Activated T-helper 1 cell treated with anti-CD3 and anti-CD28 coated beads, Interleukin-12 subunit alpha, Interleukin-12 subunit beta, Interleukin-2, Interleukin-4 antibody, amounts not matched to agents 30 ng/mL and 10 ng/mL and 1 ng/mL, durations not matched to agents 14 hours and 24 hours and 36 hours (primary cell): ENCODE measurements around the gene SMIM34. TPM values are rescaled to one million over a fixed set of nuclear protein-coding genes. Genes with fewer than 3 reads are reported as not detected.
"Not testable (repeated sequence)": the region's sequence is repeated elsewhere in the genome, so short reads cannot be mapped to it uniquely, and the experiment has no call there.

Experiments
- DNase-seq: peaks from one replicate; pipeline ENCODE4 v3.0.0; 2021; ENCODE audit warnings: low spot score
- H3K27ac Mint-ChIP-seq: one replicate; pipeline ENCODE4 v1.8.0; 2021; ENCODE audit warnings: mild to moderate bottlenecking, mixed read lengths
- H3K27me3 Mint-ChIP-seq: one replicate; pipeline ENCODE4 v1.8.0; 2022; ENCODE audit warnings: mild to moderate bottlenecking, moderate library complexity, mixed read lengths; ENCODE audit not compliant: insufficient read depth
- H3K36me3 Mint-ChIP-seq: one replicate; pipeline ENCODE4 v1.8.0; 2021; ENCODE audit warnings: low read depth, mixed read lengths
- H3K4me1 Mint-ChIP-seq: one replicate; pipeline ENCODE4 v1.8.0; 2021; ENCODE audit warnings: low read depth, mixed read lengths
- H3K4me3 Mint-ChIP-seq: one replicate; pipeline ENCODE4 v1.8.0; 2021; ENCODE audit warnings: mild to moderate bottlenecking, moderate library complexity, mixed read lengths
- H3K9me3 Mint-ChIP-seq: one replicate; pipeline ENCODE4 v1.8.0; 2021; ENCODE audit warnings: mixed read lengths
- intact Hi-C: fragments of 100-400 bp; cut with micrococcal nuclease; formaldehyde crosslinking; loops from one replicate; pipeline ENCODE4 v1.15.1; 2024
- total RNA-seq: library from RNA; stranded (reverse); gene quantifications from 2 replicates; pipeline ENCODE4 v1.2.3, GENCODE V29; 2022

SMIM34 gene
- total RNA-seq, 1 donor from 2014 or later: not detected

DNA sequence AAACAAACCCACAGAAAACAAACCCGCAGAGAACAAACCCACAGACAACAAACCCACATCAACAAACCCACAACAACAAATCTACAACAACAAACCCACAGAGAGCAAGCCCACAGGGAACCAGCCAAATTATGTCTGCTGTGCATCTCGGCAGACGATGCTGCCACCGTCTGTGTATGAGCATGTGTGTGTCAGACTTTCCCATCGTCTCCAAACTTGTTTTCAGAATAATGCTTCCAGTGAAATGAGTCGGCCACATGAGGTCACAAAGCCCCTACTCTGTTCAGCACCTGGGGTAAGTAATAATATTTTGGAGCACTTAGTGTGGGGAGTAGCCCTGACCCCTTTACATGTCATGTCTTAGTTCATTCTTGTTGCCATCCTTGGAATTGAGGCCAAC, 17.6 kb downstream of the SMIM34 start:
- H3K36me3 Mint-ChIP-seq, intact Hi-C loops, H3K4me1 Mint-ChIP-seq, H3K27me3 Mint-ChIP-seq, H3K27ac Mint-ChIP-seq, H3K9me3 Mint-ChIP-seq, DNase-seq, H3K4me3 Mint-ChIP-seq: not testable (repeated sequence)

DNA sequence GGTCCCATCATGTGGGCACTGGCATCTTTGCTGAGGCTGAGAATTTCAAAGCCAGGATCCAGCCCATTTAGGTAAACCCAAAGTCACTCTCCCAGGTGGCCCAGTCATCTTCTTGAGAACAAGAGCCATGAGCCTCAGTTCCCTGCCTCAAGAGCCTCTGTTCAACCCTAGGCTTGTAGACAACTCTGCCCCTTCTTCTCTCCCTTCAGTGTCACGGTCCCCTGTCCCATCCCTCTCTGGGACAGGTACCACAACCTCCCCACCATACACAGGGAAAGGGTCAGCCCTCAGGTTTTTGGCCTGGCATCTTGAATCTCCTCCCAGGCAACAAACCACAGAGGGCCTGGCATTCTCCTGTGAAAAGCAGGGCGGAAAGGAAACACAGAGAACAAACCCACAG, 18.1 kb downstream of the SMIM34 start:
- H3K36me3 Mint-ChIP-seq, intact Hi-C loops, H3K27me3 Mint-ChIP-seq, H3K4me1 Mint-ChIP-seq, H3K9me3 Mint-ChIP-seq, H3K27ac Mint-ChIP-seq, DNase-seq, H3K4me3 Mint-ChIP-seq: not testable (repeated sequence)

DNA sequence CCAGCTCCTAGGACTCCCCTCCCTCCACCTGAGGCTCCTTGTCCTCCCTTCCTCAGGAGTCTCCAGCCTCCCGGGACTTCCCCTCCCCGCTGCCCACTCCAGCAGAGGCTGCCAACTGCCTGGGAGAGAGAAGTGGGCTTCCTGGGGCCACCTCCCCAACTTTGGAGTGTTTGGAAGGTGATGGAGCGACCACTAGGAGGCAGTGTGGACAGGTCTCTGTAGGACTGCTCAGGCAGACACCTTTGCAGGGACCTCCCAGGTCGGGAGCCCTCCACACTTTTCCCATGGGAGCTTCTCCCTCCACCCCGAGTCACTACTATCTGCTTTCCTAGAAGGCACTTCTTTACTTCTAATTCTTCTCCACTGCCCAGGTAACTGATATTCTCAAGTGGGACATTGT, 19.0 kb downstream of the SMIM34 start:
- H3K4me1 Mint-ChIP-seq, H3K36me3 Mint-ChIP-seq, H3K4me3 Mint-ChIP-seq, intact Hi-C loops, H3K9me3 Mint-ChIP-seq, H3K27me3 Mint-ChIP-seq, H3K27ac Mint-ChIP-seq, DNase-seq: not testable (repeated sequence)

DNA sequence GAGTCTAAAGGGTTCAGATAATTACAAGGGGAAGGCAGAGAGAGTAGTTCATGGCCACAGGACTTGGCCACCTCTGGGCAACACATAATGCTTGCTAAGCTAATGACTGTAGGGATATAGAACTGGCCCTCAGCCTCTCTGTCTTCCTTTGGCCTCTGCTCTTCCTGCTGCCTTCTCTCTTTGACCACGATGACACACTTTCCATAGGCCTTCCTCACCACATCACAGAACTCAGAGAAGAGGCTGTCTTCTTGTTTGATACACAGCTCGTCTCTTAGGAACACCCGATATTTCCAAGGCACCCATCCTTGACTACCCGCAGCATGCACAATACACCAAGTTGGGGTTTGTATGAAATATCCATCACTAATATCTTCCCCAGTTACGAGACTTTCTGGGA, 23.2 kb downstream of the SMIM34 start:
- H3K36me3 Mint-ChIP-seq, DNase-seq, H3K4me3 Mint-ChIP-seq, H3K4me1 Mint-ChIP-seq, H3K27me3 Mint-ChIP-seq, H3K27ac Mint-ChIP-seq, H3K9me3 Mint-ChIP-seq, intact Hi-C loops: not testable (repeated sequence)

DNA sequence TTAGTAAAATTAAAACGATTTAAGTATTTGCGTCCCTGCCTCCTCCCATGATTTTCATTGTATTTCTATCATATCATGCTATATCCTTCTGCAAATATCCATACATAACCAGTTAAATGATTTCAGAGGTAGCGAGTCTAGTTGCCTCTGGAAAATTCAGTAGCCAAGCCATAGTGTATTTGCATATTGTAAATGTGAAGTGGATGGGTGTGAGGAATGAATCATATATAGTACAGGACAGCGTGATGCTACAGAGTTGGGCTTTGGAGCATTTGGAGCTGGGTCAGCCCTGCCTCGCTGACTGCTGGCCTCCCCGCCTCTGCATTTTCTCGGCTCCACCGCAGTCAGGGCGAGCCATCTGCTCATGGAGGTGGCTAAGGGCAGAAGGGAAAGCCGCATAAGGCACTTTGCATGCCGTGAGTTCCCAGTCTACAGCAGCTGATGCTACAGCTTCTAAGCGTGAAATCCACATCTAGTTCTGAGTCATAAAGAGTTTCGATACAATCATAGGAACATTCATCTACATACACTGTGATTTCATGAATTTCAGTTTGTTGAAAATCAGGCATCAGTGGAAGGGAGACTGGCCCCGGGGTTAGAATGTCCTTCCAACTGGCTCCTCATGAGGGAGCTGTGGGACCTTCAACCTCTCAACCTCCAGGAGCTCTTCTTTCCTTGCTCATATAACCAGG, 39.9 kb downstream of the SMIM34 start:
- H3K27me3 Mint-ChIP-seq, H3K27ac Mint-ChIP-seq, H3K4me3 Mint-ChIP-seq, H3K9me3 Mint-ChIP-seq, intact Hi-C loops, H3K36me3 Mint-ChIP-seq, H3K4me1 Mint-ChIP-seq, DNase-seq: not testable (repeated sequence)

DNA sequence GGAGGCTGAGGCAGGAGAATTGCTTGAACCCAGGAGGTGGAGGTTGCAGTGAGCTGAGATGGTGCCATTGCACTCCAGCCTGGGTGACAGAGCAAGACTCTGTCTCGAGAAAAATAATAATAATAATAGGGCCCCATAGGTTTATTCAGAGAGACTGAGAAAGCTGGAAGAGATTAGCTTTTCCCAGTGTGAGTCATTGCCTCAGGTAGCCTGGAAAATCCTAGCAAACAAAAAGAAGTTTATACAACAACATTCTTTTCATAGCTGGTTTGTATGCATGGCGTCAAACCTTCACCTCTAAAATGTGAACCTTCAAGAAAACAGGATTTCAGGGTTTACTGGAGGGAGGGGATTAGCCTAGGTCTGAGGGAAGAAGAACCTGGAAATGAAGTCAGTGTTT, 40.6 kb downstream of the SMIM34 start:
- H3K36me3 Mint-ChIP-seq, H3K4me1 Mint-ChIP-seq, H3K27me3 Mint-ChIP-seq, H3K27ac Mint-ChIP-seq, DNase-seq, H3K9me3 Mint-ChIP-seq, H3K4me3 Mint-ChIP-seq, intact Hi-C loops: not testable (repeated sequence)

DNA sequence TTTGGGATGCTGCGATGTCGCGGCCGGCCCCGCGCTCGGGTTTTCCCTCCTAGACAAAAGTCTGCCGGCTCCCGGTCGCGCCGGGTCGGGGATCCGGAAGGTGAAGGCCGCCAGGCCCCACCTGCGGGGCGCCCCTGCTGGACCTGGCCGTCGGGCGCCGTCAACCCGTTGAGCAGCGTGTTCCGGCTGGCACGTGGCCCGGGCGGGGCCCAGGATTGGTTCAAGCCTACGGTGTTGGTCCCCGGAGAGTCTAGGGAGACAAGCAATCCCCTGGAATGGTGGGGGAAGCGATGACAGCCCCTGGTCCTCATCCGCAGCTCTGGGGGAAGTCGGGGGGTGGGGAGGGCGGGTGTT, 48.2 kb downstream of the SMIM34 start:
- H3K27ac Mint-ChIP-seq, H3K4me1 Mint-ChIP-seq, H3K27me3 Mint-ChIP-seq, H3K4me3 Mint-ChIP-seq, DNase-seq, intact Hi-C loops, H3K36me3 Mint-ChIP-seq, H3K9me3 Mint-ChIP-seq: not testable (repeated sequence)

DNA sequence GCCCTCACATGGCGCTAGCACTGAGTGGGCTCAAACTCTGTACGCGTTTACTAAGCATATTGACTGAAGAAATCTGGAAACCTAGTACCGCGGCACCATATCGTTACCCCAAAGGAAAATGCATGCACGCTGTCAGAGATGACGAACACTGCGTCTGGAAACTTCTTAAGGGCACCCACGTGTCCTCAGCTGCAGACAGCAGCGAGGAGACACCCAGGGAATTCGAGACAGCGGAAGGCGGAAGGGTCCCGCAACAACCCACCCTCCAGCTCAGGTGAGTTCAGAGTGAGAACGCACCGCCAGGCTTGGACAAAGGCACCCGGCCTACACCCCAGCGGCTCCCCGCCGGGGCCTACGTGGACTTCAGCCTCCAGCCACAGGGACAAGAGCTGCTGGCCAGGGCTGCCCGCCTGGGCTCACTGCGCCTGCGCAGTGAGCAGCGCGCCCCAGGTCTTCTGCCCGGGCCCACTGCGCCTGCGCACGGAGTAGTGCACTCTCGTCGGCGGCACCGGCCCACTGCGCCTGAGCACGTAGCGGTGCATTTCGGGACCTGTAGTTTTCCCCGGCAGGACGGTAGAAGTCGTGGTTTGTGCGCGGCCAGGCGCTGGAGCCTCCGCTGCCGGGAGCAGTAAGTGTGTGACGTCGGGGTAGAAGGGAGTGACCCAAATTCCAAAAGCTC, 48.7 kb downstream of the SMIM34 start, which contains the start of gene SMIM11:
Gene SMIM11 (plus strand): TSS at position 568 of the 679 bp plus-strand sequence. CDS start 3,998 bp downstream, outside the sequence.
- intact Hi-C loops, H3K27ac Mint-ChIP-seq, H3K9me3 Mint-ChIP-seq, H3K36me3 Mint-ChIP-seq, H3K4me3 Mint-ChIP-seq, H3K27me3 Mint-ChIP-seq, DNase-seq, H3K4me1 Mint-ChIP-seq: not testable (repeated sequence)

DNA sequence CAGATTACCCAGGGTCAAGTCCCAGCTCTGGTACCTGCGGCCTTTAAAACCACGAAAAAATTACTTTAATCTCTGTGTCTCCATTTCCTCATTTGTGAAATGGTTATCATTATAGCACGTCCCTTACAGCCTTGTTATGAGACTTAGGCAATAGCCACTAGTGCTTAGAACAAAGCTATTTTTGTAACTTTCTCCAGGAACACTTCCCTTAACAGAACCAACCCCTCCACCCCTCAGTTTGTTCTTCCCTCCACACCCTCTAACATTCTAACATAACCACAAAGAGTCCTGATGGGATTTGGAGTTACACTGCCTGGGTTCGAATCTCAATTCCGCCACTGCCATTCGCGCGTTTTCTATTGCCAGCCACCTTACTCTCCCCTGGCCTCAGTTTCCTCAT, 49.3 kb downstream of the SMIM34 start:
- H3K36me3 Mint-ChIP-seq, intact Hi-C loops, H3K4me1 Mint-ChIP-seq, H3K4me3 Mint-ChIP-seq, H3K27me3 Mint-ChIP-seq, H3K27ac Mint-ChIP-seq, DNase-seq, H3K9me3 Mint-ChIP-seq: not testable (repeated sequence)

DNA sequence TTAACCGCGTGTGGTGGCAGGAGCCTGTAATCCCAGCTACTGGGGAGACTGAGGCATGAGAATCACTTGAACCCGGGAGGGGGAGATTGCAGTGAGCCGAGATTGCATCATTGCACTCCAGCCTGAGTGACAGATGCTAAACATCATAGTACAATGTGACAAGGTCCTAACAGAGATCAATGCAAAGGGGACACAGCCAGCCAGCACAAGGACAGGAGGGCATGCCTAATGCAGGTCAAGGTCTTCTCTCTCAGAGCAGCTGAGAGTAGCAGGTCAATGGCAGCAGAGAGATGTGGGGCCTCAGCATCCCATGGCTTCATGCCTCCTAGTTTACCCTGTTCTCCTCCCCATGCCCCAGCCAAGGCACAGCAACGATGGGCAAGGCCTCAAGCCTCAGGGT, 51.4 kb downstream of the SMIM34 start:
- peaks cover 5% of the 10 kb centered on the region for H3K27me3 Mint-ChIP-seq
- no peak overlapping the region for H3K27ac Mint-ChIP-seq
- no peak for DNase-seq
- H3K4me3 Mint-ChIP-seq: no peak overlapping the region
- no peaks in the 10 kb centered on the region for H3K36me3 Mint-ChIP-seq
- H3K4me1 Mint-ChIP-seq: no peaks in the 10 kb centered on the region
- H3K9me3 Mint-ChIP-seq: no peaks in the 10 kb centered on the region
- intact Hi-C loops: no loop called here

DNA sequence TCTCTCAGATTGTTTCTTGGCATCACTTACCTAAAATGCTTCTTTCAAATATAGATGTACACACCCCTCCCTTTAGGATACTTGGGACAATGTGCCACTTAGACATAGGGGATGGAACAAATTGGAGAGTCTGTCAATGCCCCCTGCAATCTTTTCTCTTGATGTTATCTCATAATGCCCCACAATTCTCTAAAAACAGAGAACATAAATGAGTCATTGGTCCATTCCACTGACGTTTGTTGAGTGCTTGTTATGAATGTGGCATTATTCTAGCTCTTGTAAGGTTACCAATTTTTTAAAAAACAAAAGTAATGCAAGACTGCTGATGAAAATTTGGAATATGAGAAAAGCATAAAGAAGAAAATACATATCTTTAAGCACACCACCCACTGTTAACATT, 54.0 kb downstream of the SMIM34 start:
- Mint-ChIP-seq H3K4me3 (no peak overlapping the region), H3K4me1 (no peaks in the 10 kb centered on the region), H3K27me3 (peaks cover 5% of the 10 kb centered on the region), H3K9me3 (no peaks in the 10 kb centered on the region), H3K27ac (no peak overlapping the region), H3K36me3 (no peaks in the 10 kb centered on the region)
- intact Hi-C loops: no loop called here
- no peak for DNase-seq
